HEK293 (cell line): Measurements from ENCODE around the gene NFIX.

Experiments used
- FEZF1 ChIP-seq: fragments of 450-650 bp; formaldehyde crosslinking; IDR thresholded peaks from 2 replicates; pipeline ENCODE4 v1.5.1; 2016; ENCODE audit warnings: missing biosample characterization, missing genetic modification characterization
- GLI4 ChIP-seq: fragments of 450-650 bp; formaldehyde crosslinking; IDR thresholded peaks from 2 replicates; pipeline ENCODE4 v1.5.1; 2016; ENCODE audit warnings: missing biosample characterization, missing genetic modification characterization
- HOXA7 ChIP-seq: sonication (generic); formaldehyde crosslinking; IDR thresholded peaks from 2 replicates; pipeline ENCODE4 v1.8.1; 2022; ENCODE audit warnings: missing genetic modification reagents, borderline replicate concordance
- KLF1 ChIP-seq: fragments of 450-650 bp; formaldehyde crosslinking; IDR thresholded peaks from 2 replicates; pipeline ENCODE4 v1.5.1; 2016; ENCODE audit warnings: missing biosample characterization, missing genetic modification characterization
- MYNN ChIP-seq: fragments of 450-650 bp; formaldehyde crosslinking; IDR thresholded peaks from 2 replicates; pipeline ENCODE4 v1.5.1; 2016; ENCODE audit warnings: missing biosample characterization, missing genetic modification characterization, borderline replicate concordance
- ZBTB1 ChIP-seq: fragments of 450-650 bp; formaldehyde crosslinking; IDR thresholded peaks from 2 replicates; pipeline ENCODE4 v1.5.1; 2016; ENCODE audit warnings: missing biosample characterization, missing genetic modification characterization
- ZBTB20 ChIP-seq: fragments of 450-650 bp; formaldehyde crosslinking; IDR thresholded peaks from 2 replicates; pipeline ENCODE4 v1.5.1; 2016; ENCODE audit warnings: missing biosample characterization, missing genetic modification characterization
- ZFP3 ChIP-seq: fragments of 450-650 bp; formaldehyde crosslinking; IDR thresholded peaks from 2 replicates; pipeline ENCODE4 v1.5.1; 2016; ENCODE audit warnings: low read depth, missing biosample characterization, missing genetic modification characterization
- ZNF121 ChIP-seq: fragments of 450-650 bp; formaldehyde crosslinking; IDR thresholded peaks from 2 replicates; pipeline ENCODE4 v1.5.1; 2016; ENCODE audit warnings: missing biosample characterization, missing genetic modification characterization
- ZNF133 ChIP-seq: fragments of 450-650 bp; formaldehyde crosslinking; IDR thresholded peaks from 2 replicates; pipeline ENCODE4 v1.5.1; 2016; ENCODE audit warnings: missing biosample characterization, missing genetic modification characterization
- ZNF175 ChIP-seq: fragments of 450-650 bp; formaldehyde crosslinking; IDR thresholded peaks from 2 replicates; pipeline ENCODE4 v1.5.1; 2016; ENCODE audit warnings: missing biosample characterization, missing genetic modification characterization
- ZNF366 ChIP-seq: fragments of 450-650 bp; formaldehyde crosslinking; conservative IDR thresholded peaks from 2 replicates; pipeline ENCODE4 v1.5.1; 2016; ENCODE audit warnings: missing biosample characterization, missing genetic modification characterization
- ZNF548 ChIP-seq: fragments of 450-650 bp; formaldehyde crosslinking; IDR thresholded peaks from 2 replicates; pipeline ENCODE4 v1.5.1; 2016; ENCODE audit warnings: missing biosample characterization, missing genetic modification characterization
- ZNF561 ChIP-seq: fragments of 450-650 bp; IDR thresholded peaks from 2 replicates; pipeline ENCODE4 v1.5.1; 2018; ENCODE audit warnings: missing biosample characterization, missing genetic modification characterization, borderline replicate concordance
- ZNF610 ChIP-seq: fragments of 450-650 bp; formaldehyde crosslinking; IDR thresholded peaks from 2 replicates; pipeline ENCODE4 v1.5.1; 2016; ENCODE audit warnings: missing biosample characterization, missing genetic modification characterization, borderline replicate concordance
- ZNF654 ChIP-seq: fragments of 450-650 bp; formaldehyde crosslinking; IDR thresholded peaks from 2 replicates; pipeline ENCODE4 v1.5.1; 2016; ENCODE audit warnings: low read depth, missing biosample characterization, missing genetic modification characterization
- ZNF670 ChIP-seq: fragments of 450-650 bp; formaldehyde crosslinking; IDR thresholded peaks from 2 replicates; pipeline ENCODE4 v1.5.1; 2016; ENCODE audit warnings: missing biosample characterization, missing genetic modification characterization, low read depth
- ZNF76 ChIP-seq: fragments of 450-650 bp; formaldehyde crosslinking; IDR thresholded peaks from 2 replicates; pipeline ENCODE4; 2016; ENCODE audit warnings: low read depth, missing biosample characterization, missing genetic modification characterization, borderline replicate concordance
- ZNF776 ChIP-seq: fragments of 450-650 bp; formaldehyde crosslinking; IDR thresholded peaks from 2 replicates; pipeline ENCODE4 v1.5.0; 2017; ENCODE audit warnings: missing biosample characterization, missing genetic modification characterization, borderline replicate concordance
- ZNF837 ChIP-seq: fragments of 450-650 bp; formaldehyde crosslinking; IDR thresholded peaks from 2 replicates; pipeline ENCODE4 v1.5.1; 2016; ENCODE audit warnings: missing biosample characterization, missing genetic modification characterization
- TF ChIP-seq, protein P1 (sequence below): fragments of 450-650 bp; formaldehyde crosslinking; IDR thresholded peaks from 2 replicates; pipeline ENCODE4 v1.5.1; 2016; ENCODE audit warnings: missing biosample characterization, missing genetic modification characterization
- TF ChIP-seq, protein P2 (sequence below): fragments of 450-650 bp; formaldehyde crosslinking; IDR thresholded peaks from 2 replicates; pipeline ENCODE4 v1.5.1; 2016; ENCODE audit warnings: missing biosample characterization, missing genetic modification characterization
- TF ChIP-seq, protein P3 (sequence below): fragments of 450-650 bp; formaldehyde crosslinking; IDR thresholded peaks from 2 replicates; pipeline ENCODE4 v1.5.1; 2016; ENCODE audit warnings: missing biosample characterization, missing genetic modification characterization, low read depth
- TF ChIP-seq, protein P4 (sequence below): fragments of 450-650 bp; formaldehyde crosslinking; IDR thresholded peaks from 2 replicates; pipeline ENCODE4 v1.5.1; 2017; ENCODE audit warnings: missing biosample characterization, missing genetic modification characterization
- TF ChIP-seq, protein P5 (sequence below): fragments of 450-650 bp; formaldehyde crosslinking; IDR thresholded peaks from 2 replicates; pipeline ENCODE4 v1.5.1; 2017; ENCODE audit warnings: missing biosample characterization, missing genetic modification characterization
- TF ChIP-seq, protein P6 (sequence below): fragments of 450-650 bp; formaldehyde crosslinking; IDR thresholded peaks from 2 replicates; pipeline ENCODE4 v1.5.1; 2016; ENCODE audit warnings: missing biosample characterization, missing genetic modification characterization
- TF ChIP-seq, protein P7 (sequence below): fragments of 450-650 bp; formaldehyde crosslinking; IDR thresholded peaks from 2 replicates; pipeline ENCODE4 v1.5.1; 2016; ENCODE audit warnings: missing biosample characterization, missing genetic modification characterization

The NFIX gene

DNA sequence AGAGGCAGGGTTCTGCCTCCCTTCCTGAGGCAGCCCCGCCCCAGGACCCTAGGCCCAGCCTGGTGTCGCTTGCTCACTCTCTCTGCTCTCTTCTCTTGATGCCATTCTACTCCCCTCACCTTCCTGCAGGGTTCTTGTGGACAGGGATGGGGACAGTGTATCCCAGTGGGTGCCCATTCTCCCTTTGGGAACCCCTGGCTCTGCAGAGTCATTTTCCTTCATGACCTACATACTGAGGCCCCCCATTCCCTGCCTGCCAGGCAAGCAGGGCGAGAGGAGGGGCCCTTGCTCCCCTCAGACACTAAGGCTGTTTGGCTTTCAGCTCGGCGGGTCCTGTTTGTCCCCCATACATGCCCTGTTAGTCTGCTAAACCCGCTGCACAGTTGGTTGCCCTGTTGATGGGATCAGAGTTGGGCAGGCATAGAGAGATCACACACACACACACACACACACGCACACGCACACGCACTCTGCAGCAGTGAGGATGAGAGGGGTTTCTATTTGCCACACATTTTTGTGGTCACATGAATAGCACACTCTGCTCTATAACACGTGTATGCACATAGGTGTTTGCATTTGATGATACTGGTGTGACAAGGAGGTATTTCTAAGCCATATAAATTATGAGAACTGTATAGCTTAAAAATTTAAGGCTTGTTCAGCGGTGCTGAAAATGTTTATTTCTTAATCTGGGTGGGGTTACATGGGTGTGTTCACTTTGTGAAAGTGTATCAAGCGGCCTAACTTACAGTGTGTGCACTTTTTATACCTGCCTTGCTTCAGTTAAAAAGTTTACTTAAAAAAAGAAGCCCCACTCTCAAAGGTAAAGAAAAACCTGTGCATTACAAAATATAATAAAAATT is 20.3 kb downstream of the NFIX start (continued):
- no peak for TF ChIP-seq ZNF561 (tag by site-specific recombination)
- TF ChIP-seq ZNF548: no peak
- no peak for TF ChIP-seq ZNF175
- TF ChIP-seq ZNF76: no peak
- peak; percentile 56 for TF ChIP-seq ZNF366 (tag by site-specific recombination)
- no peak for TF ChIP-seq ZNF654 (tag by site-specific recombination)
- TF ChIP-seq ZNF610 (tag by site-specific recombination): no peak
- TF ChIP-seq ZNF133 (tag by site-specific recombination): no peak
- no peak for TF ChIP-seq ZNF121 (tag by site-specific recombination)
- no peak for TF ChIP-seq FEZF1
- no peak for TF ChIP-seq ZNF670 (tag by site-specific recombination)
- TF ChIP-seq, protein P1, sequence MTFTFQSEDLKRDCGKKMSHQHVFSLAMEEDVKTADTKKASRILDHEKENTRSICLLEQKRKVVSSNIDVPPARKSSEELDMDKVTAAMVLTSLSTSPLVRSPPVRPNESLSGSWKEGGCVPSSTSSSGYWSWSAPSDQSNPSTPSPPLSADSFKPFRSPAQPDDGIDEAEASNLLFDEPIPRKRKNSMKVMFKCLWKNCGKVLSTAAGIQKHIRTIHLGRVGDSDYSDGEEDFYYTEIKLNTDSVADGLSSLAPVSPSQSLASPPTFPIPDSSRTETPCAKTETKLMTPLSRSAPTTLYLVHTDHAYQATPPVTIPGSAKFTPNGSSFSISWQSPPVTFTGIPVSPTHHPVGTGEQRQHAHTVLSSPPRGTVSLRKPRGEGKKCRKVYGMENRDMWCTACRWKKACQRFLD (tag by site-specific recombination): no peak
- no peak for TF ChIP-seq MYNN (tag by site-specific recombination)
- TF ChIP-seq ZNF776 (tag by site-specific recombination): no peak
- peak; percentile 75 for TF ChIP-seq KLF1 (tag by site-specific recombination)
- no peak for TF ChIP-seq GLI4 (tag by site-specific recombination)
- TF ChIP-seq HOXA7 (CRISPR knock-in tag): no peak
- peak; percentile 27; the same call in 1 of the 2 replicates for TF ChIP-seq ZBTB20 (tag by site-specific recombination)
- TF ChIP-seq, protein P2, sequence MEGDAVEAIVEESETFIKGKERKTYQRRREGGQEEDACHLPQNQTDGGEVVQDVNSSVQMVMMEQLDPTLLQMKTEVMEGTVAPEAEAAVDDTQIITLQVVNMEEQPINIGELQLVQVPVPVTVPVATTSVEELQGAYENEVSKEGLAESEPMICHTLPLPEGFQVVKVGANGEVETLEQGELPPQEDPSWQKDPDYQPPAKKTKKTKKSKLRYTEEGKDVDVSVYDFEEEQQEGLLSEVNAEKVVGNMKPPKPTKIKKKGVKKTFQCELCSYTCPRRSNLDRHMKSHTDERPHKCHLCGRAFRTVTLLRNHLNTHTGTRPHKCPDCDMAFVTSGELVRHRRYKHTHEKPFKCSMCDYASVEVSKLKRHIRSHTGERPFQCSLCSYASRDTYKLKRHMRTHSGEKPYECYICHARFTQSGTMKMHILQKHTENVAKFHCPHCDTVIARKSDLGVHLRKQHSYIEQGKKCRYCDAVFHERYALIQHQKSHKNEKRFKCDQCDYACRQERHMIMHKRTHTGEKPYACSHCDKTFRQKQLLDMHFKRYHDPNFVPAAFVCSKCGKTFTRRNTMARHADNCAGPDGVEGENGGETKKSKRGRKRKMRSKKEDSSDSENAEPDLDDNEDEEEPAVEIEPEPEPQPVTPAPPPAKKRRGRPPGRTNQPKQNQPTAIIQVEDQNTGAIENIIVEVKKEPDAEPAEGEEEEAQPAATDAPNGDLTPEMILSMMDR (tag by site-specific recombination): no peak
- TF ChIP-seq, protein P3, sequence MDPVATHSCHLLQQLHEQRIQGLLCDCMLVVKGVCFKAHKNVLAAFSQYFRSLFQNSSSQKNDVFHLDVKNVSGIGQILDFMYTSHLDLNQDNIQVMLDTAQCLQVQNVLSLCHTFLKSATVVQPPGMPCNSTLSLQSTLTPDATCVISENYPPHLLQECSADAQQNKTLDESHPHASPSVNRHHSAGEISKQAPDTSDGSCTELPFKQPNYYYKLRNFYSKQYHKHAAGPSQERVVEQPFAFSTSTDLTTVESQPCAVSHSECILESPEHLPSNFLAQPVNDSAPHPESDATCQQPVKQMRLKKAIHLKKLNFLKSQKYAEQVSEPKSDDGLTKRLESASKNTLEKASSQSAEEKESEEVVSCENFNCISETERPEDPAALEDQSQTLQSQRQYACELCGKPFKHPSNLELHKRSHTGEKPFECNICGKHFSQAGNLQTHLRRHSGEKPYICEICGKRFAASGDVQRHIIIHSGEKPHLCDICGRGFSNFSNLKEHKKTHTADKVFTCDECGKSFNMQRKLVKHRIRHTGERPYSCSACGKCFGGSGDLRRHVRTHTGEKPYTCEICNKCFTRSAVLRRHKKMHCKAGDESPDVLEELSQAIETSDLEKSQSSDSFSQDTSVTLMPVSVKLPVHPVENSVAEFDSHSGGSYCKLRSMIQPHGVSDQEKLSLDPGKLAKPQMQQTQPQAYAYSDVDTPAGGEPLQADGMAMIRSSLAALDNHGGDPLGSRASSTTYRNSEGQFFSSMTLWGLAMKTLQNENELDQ (tag by site-specific recombination): no peak
- TF ChIP-seq, protein P4, sequence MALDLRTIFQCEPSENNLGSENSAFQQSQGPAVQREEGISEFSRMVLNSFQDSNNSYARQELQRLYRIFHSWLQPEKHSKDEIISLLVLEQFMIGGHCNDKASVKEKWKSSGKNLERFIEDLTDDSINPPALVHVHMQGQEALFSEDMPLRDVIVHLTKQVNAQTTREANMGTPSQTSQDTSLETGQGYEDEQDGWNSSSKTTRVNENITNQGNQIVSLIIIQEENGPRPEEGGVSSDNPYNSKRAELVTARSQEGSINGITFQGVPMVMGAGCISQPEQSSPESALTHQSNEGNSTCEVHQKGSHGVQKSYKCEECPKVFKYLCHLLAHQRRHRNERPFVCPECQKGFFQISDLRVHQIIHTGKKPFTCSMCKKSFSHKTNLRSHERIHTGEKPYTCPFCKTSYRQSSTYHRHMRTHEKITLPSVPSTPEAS (tag by site-specific recombination): peak; percentile 77
- no peak for TF ChIP-seq ZBTB1 (tag by site-specific recombination)
- TF ChIP-seq, protein P5, sequence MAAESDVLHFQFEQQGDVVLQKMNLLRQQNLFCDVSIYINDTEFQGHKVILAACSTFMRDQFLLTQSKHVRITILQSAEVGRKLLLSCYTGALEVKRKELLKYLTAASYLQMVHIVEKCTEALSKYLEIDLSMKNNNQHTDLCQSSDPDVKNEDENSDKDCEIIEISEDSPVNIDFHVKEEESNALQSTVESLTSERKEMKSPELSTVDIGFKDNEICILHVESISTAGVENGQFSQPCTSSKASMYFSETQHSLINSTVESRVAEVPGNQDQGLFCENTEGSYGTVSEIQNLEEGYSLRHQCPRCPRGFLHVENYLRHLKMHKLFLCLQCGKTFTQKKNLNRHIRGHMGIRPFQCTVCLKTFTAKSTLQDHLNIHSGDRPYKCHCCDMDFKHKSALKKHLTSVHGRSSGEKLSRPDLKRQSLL (tag by site-specific recombination): no peak
- TF ChIP-seq ZNF837 (tag by site-specific recombination): no peak
- TF ChIP-seq, protein P6, sequence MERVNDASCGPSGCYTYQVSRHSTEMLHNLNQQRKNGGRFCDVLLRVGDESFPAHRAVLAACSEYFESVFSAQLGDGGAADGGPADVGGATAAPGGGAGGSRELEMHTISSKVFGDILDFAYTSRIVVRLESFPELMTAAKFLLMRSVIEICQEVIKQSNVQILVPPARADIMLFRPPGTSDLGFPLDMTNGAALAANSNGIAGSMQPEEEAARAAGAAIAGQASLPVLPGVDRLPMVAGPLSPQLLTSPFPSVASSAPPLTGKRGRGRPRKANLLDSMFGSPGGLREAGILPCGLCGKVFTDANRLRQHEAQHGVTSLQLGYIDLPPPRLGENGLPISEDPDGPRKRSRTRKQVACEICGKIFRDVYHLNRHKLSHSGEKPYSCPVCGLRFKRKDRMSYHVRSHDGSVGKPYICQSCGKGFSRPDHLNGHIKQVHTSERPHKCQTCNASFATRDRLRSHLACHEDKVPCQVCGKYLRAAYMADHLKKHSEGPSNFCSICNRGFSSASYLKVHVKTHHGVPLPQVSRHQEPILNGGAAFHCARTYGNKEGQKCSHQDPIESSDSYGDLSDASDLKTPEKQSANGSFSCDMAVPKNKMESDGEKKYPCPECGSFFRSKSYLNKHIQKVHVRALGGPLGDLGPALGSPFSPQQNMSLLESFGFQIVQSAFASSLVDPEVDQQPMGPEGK (tag by site-specific recombination): peak; percentile 35; the same call in 1 of the 2 replicates
- no peak for TF ChIP-seq ZFP3
- TF ChIP-seq, protein P7, sequence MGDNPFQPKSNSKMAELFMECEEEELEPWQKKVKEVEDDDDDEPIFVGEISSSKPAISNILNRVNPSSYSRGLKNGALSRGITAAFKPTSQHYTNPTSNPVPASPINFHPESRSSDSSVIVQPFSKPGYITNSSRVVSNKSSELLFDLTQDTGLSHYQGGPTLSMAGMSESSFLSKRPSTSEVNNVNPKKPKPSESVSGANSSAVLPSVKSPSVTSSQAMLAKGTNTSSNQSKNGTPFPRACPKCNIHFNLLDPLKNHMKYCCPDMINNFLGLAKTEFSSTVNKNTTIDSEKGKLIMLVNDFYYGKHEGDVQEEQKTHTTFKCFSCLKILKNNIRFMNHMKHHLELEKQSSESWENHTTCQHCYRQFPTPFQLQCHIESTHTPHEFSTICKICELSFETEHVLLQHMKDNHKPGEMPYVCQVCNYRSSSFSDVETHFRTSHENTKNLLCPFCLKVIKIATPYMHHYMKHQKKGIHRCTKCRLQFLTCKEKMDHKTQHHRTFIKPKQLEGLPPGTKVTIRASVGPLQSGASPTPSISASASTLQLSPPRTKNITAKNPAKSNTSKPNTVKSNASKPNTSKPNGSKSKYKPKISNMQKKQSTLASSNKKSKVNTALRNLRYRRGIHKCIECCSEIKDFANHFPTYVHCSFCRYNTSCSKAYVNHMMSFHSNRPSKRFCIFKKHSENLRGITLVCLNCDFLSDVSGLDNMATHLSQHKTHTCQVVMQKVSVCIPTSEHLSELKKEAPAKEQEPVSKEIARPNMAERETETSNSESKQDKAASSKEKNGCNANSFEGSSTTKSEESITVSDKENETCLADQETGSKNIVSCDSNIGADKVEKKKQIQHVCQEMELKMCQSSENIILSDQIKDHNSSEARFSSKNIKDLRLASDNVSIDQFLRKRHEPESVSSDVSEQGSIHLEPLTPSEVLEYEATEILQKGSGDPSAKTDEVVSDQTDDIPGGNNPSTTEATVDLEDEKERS (tag by site-specific recombination): no peak
